HT1080 (cell line): Measurements from ENCODE around the gene ITGAV. TPM values are rescaled to one million over a fixed set of nuclear protein-coding genes. Genes with fewer than 3 reads are reported as not detected.
A peak's percentile ranks its signal among the peaks of the same experiment; 100 is the strongest.

Experiments used
- DNase-seq: peaks from one replicate; pipeline ENCODE4 v3.0.0-alpha.2; 2015; ENCODE audit warnings: low read depth
- total RNA-seq: library from RNA; depleted of rRNA; stranded (reverse); fragments of >200 nt; shearing (Covaris generic); gene quantifications from 2 replicates; pipeline ENCODE4 v1.2.3, GENCODE V29; 2014

ITGAV gene
- total RNA-seq, 1 experiment from 2014 or later: 48.8 TPM

DNA sequence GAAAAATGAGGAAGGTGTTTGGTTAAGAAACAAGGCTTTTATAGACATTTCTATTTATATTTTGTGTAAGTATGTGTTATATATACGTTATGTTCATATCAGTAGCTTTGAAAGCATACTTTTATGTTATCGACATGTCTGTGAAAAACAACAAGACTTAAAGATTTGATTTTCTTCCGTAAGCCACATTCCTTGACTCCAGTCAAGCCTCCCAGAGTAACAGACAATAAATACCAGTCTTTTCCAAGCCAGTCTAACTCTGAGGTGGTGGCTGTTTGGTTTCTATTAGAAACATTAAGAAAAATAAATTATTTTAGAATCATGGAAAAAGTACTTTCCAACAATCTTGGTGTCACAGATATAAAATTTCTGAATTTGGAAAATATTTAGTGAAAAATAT lies 16.3 kb upstream of the ITGAV start:
- no peak for DNase-seq

DNA sequence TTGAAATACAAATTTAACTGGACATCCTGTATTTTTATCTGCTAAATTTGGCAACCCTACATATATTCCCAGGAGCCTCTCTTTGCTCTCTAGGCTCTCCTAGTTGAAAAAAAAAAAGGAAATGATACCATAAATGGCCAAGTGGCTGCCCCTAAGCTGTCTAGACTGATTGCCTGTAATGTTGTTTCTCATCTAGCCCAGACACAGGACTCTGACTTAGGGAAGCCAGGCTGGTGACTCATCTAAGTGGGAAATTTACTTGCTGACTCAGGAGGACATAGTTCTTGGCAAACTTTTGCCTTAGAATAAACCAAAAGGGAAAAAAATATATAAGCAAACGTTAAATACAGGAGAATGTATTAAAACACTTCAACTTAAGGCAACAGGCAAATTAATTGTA lies 14.6 kb upstream of the ITGAV start:
- peak; percentile 97 for DNase-seq

DNA sequence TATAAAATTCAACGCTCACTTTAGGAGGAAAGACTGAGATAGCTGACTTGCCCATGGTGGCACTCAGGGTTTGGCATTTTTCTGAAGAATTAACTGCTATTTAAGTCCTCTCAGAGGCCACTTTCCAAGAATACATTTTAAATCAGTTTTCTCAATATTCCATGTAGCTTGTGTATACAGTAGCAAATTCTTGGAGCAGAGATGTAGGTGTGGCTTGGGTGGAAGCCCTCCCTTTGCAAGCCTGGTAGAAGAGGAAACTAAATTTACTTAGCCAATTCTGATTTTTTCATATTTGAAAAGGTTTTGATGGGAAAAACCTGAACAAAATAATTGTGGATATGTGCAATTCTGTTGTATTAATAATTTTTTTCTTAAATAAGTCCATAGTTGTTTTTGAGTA lies 14.0 kb upstream of the ITGAV start:
- DNase-seq: no peak

DNA sequence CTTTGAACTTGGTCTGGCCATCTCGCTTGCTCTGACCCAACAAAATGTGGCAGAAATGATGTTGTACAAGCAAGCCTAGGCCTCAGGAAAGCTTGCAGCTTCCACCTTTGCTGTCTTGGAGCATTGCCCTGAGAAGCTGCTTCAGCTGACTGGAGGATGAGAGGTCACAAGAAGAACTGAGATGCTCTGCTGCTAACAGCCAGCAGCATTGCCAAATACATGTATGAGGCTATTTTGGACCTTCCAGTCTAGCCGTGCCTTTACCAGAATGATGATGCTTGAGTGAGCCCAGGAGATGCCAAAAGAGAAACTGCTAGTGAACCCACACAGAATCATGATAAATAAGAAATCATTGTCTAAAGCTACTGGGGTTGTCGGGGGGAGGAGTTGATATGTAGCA lies 13.2 kb upstream of the ITGAV start:
- DNase-seq: no peak

DNA sequence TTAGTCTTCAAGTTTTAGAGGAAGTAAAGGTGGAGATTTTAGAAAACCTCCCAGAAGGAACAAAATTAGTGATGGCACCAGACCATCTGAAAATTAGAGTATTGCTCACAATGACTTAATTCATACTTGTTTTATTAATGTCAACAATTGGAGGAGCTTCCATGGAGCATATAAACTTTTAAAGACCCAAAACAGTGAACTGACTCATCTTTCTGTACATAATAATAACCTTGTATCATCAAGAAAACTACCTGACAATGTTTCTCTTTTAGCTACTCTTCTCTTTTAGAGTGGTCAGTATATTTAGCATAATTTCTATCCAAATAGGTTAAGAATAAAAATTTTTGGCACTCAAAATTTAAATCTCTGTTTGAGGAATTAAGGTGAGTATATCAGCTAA lies 7.2 kb upstream of the ITGAV start:
- DNase-seq: no peak

DNA sequence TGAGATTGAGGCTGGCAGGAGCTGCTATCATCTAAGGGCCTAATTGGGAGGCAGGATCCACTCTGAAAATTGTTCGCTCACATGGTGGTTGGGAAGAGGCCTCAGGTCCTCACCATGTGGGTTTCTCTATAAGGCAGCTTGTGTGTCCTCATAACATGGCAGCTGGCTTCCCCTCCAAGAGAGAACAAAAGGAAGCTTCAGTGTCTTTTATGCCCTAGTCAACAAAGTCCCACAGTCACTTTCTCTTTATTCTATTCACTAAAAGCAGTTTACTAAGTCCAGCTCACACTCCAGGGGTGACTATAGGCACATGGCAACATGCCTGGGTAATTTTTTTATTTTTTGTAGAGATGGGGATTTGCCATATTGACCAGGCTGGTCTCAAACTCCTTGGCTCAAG lies 5.8 kb upstream of the ITGAV start:
- DNase-seq: no peak

DNA sequence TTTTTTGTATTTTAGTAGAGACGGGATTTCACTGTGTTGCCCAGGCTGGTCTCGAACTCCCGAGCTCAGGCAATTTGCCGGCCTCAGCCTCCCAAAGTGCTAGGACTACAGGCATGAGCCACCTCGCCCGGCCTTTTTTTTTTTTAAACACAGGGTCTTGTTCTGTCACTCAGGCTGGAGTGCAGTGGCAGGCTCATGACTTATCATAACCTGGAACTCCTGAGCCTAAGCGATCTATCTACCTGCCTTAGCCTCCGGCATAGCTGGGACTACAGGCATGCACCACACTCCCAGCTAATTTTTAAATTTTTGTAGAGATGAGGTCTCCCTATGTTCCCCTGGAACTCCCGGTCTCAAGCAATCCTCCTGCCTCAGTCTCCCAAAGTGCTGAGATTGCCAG lies 1.4 kb upstream of the ITGAV start:
- no peak for DNase-seq

DNA sequence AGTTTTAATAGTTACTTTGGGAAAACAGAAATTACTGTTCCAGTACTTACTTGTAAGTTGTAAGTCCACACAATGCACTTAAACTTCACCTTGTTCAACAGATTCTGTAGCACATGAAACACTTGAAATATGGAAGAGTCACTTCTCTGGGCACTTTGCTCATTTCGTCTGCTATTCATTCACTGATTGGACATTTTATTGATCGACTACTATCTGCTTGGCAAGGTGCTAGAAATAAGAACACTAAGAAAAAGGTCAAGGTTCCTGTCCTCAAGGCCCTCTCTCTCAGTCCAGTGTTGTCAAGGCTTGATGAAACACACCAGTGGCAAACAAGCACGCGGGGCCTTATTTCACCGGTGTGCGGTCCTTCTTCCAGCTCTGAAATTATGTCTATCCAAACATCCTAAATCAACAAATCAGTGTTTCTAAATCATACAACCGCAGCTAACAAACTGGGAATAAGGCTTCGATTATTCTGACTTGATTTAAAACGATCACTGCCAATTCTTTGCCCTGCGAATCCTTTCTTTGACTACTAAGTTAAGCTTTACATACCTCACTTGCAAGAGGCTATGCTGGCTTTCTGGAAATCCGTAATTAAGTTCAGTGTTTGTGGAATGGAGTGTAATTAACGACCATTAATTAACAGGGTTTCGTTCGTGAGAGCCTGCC lies 780 bp upstream of the ITGAV start:
- DNase-seq: no peak

DNA sequence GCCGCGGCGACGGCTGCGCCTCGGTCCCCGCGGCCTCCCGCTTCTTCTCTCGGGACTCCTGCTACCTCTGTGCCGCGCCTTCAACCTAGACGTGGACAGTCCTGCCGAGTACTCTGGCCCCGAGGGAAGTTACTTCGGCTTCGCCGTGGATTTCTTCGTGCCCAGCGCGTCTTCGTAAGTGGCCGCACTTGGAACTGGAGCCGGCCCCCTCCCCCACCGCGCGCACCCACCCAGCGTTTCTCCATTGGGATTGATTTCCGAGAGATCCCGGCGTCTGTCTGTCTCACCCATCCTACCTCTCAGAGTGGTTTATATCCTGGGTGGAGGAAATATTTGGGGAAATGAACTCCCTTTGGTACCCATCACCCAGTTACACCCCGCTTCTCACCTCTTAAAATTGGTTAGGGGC lies 498 bp downstream of the ITGAV start:
- no peak for DNase-seq

DNA sequence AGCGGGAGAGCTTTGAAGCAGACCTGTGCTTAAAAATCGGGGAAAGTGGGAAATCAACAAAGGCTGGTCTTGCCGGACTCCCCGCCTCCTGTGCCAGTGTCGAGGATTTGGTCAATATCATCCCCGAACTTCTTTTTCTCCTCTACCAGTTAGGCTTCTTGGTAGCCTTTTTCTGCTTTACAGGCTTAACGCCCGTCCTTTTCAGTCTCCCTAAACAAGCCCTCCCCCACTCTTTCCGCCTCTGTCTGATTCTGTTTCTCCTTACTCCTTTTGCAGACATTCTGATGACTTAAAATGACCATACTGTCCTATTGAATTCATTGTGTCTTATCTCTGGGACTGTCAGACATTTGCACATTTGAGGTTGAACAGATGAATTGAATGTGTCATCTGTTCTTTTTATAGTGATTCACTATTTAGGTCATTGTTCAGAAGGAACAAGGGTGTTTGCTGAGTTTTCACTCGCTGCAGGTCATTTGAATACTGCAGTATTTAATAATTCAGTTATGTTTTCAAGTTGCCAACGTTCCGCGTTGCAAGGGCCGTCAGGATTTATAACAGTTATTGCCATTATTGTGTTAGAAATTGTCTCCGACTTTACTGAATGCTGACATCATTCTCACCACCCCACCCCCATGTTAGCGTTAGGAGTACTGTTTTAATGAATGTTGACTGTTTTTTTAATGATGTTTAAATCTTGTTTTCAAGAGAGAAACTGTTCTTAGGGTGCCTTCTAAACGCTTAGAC lies 1.1 kb downstream of the ITGAV start:
- peak; percentile 66 for DNase-seq

DNA sequence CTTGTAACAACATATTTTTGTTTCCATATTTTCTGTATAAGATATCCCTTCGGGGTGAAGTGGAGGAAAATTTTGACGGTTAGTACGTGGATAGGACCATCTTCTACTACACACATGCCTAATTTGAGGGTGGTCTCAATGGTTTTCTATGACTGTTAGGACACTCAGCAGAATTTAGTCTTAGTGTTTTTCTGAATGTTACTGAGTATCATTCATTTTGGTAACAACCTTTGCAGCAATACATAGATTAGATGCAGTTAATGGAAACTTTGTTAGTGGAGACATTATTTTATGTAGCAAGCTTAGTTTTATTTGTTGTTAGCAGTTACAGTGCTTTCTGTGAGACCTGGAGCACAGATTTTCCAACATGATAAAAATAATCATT lies 1.6 kb downstream of the ITGAV start:
- no peak for DNase-seq

DNA sequence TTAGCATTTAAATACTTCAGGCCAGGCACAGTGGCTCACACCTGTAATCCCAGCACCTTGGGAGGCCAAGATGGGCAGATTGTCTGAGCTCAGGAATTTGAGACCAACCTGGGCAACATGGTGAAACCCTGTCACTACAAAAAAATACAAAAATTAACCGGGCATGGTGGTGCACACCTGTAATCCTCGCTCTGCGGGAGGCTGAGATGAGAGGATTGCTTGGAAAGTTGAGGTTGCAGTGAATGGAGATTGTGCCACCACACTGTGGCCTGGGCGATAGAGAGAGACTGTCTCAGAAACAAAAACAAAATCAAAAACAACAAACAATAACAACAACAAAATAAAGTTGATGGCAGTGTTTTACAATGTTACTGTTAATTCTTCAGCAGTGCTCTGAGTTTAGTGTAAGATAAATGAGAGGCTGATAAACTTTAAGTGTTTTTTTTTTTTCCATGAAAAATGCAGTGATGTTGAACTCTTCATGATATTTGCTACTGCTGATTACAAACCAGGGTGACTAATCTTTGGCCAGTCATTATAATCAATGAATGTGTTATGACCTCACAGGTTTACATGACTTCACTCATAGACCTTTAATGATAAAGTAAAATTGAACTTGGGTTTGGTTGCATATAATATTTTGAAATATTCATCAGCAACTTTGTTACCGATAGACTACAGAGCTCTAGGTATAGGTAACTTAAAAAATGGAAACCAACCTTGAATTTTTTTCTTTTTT lies 2.5 kb downstream of the ITGAV start:
- DNase-seq: no peak

DNA sequence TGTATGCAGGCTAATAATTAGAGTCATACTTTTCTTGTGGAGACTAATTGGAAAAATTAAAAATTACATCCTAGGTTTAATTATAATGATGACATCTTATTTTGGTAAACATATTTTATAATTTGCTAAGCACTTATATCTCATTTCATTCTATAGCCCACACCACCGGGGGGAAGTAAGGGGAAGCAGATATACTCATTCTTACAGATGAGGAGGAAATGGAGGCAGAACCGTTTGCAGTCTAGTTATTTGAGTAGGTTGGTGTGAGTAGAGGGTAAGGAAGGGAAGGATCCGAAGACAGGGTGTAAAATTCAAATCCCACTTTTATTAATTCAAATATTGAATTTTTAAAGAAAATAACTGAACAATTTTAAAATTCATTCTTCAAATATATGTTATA lies 3.7 kb downstream of the ITGAV start:
- no peak for DNase-seq

DNA sequence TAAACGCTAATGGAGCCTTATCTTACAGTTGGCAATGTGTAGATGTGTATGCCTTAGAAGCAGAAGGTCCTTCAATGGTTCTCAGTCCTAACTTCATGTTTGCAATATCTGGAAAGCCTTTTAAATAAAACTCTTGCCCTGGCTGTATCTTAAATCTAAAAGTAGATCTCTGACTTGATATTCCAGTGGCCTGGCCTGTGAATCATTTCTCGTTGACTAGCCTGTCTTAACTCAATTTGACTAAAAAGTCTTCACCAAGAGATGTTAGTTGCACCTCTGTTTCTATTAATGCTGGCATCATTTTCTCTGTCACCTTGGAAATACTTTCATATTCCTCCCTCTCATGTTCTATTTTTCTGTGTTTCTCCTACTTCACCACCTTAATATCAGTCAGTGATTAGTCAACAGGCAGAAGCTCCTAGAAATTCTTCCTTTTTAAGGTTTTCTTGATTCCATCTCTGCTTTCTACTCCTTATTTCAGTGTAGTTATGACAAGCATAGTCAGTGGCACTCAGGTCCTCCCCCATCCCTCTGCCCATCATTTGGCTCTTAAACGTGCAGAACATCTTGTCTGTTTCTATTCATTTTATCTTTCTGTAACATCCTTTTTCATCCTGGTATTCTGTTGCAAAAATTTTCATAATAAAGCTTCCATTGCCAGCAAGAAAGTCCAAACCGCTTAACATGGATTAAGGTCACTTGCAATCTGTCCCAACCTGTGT lies 4.3 kb downstream of the ITGAV start:
- DNase-seq: no peak

DNA sequence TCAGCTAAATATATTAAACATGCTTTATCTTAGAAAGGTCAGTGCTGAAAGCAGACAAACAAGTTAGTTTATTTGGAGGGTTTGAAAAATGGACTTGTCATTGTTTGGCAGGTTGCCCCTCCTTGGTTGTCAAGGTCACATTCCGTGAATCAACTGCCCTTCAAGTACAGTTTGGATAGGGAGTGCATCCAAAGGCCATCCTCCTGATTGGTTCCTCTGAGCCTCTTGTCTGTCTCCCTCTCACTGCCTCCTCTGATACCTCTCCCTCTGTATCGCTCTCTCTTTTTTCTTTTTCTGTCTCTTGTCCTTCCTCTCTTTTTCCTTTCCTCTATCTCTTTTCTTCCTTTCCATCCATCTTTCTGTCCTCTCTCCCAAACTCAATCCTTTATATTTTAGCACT lies 5.4 kb downstream of the ITGAV start:
- DNase-seq: peak; percentile 13

DNA sequence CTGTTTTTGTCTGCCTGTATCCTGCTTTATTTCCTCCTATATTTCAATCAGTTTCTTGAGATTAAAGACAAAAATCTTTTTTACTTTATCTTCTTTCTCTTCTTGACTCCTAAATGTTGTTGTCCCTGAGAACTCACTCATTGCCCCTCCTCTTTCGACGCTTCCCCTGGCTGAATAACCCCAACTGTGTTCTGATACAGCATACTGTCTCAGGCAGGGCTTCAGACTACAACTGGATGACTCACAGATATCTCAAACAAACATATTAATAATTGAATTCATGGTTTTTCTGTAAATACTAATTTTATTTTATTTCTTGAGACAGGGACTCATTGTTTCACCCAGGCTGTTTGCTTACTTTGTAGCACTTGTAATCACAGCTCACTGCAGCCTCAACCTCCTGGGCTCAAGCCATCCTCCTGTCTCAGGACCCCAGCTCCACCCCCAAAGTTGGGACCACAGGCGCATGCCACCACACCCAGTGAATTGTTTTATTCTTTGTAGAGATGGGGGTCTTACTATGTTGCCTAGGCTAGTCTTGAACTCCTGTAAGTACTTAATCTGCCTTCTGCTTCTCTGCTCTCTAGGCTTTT lies 9.4 kb downstream of the ITGAV start:
- no peak for DNase-seq

DNA sequence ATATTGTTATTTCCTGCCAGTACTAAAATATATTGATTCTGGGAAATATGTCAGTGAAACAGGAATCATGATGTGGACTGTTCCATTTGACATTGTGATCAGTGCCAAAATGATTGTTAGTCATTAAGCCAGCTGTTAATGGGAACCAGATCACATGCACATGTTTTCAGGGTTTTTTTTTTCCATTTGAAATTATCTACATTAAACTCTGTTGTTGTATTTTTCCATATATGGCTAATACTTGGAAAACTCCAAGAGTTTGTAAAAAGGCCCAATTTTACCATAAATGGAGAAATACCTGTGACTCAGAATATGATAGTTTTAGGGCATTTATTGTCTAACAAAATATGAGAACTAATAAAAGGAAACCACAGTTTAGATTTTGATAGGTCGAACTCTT lies 13.4 kb downstream of the ITGAV start:
- DNase-seq: no peak

DNA sequence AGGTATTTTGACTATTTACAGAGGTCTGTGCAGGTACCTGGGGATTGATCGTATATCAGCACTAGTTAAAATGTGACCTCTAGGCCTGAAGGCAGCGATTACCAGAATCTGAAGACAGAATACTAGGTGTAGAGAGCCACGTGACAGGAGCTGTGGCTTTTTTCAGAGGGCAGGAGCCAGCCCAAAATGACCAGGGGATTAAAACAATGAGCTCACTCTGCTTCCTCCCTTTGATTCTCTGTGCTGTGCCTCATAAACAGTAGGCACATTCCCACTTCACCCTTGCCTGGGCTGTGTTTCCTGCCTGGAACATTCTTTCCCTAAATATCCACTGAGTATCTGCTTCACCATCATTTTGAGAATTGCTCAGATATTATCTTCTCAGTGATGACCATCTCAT lies 15.2 kb downstream of the ITGAV start:
- peak; percentile 8 for DNase-seq

DNA sequence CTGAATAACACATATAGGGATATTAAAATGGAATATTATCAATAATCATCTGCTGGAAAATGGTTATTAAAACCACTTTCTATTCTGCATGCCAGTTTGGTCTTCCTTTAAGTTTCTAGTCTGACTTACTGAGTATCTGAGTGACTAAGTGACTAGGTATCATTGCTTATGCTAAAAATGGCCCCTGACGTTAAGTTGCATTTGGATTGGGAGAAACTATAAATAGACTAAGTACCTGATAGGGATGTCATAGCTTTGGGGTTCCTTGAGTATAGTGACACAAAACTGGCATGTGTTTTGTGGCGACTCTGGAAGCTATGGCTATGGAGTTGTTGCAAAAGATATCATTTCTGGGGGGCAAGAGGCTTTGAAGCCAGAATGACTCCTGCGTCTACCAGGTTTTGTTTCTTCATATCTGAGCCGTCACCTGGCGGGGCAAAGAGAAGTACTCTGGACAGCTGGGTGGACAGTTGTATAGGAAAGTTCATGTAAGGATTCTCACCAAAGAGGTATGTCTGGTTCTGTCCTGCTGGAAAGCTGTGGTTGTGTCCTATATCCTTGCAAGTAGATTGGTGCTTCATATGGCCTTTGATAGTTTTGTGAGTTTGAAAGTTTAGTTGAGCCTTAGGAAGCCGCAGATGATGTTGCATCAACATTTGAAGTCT lies 17.9 kb downstream of the ITGAV start:
- no peak for DNase-seq

DNA sequence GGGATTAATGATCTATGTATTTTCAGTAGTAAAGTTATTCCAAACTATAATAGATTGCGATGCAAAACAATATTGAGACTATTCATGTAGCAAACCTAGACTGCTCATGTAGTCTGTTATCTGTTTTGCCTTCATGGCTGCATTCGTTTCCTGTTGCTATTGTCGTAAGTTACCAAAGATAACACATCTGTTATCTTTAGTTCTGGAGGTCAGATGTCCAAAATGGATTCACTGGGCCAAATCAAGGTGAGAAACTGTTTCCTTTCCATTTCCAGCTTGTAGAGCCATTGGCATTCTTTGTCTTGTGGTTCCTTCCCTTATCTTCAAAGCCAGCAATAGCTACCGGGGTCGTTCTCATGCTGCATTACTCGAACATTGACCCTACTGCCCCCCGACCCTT lies 20.9 kb downstream of the ITGAV start:
- no peak for DNase-seq

DNA sequence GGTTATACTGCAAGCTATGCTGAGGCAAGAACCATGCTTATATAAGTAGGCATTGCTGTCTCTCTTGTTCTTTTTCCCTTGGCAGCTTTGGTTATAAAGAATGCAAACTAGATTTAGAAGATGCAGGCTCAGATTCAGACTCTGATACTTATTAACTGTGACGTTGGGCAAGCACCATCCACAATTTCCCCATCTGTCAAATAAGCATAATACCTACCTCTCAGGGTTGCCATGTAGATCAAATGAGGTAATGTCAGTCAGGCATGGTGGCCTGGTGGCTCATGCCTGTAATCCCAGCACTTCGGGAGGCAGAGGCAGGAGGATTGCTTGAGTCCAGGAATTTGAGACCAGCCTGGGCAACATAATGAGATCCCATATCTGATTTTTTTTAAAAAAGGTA lies 21.7 kb downstream of the ITGAV start:
- DNase-seq: no peak
